Measurements from ENCODE around the gene FGD3. TPM values are rescaled to one million over a fixed set of nuclear protein-coding genes. Genes with fewer than 3 reads are reported as not detected.

Gene FGD3
- polyA plus RNA-seq, 1 experiment, result not detected

DNA sequence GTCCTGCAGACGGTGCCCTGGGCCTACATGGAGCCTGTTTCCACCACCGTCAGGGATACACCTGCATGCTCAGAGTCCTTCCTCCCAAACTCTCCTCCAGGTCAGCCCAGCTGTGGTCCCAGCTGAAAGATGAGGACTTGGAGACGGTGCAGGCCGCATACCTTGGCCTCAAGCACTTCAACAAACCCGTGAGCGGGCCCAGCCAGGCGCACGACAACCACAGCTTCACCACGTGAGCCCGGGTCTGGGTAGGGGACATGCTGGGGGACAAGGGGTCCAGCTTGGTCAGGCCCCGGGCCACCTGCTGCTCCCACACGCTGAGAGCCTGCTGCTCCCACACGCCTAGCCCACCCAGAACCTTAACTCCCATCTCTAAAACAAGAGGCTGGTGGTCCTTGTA, 132.0 kb downstream of the FGD3 start:
- no peak for DNase-seq (ENCODE audit: low read depth, low spot score)
- CTCF ChIA-PET, result no interaction called here
- H3K27me3 ChIP-seq (ENCODE audit: control insufficient read depth, insufficient read depth, low read length), result no peaks in the 10 kb centered on the region
- H3K27ac ChIP-seq (ENCODE audit: low read depth, low read length), result no peak overlapping the region
- no peak overlapping the region for H3K4me3 ChIP-seq (ENCODE audit: low read depth, low read length)
- H3K9me3 ChIP-seq (ENCODE audit: control insufficient read depth, insufficient read depth, low read length), result peaks cover 4% of the 10 kb centered on the region; the same call in 1 of the 2 replicates
- POLR2A ChIA-PET, result no interaction called here
- no peak for TF ChIP-seq CTCF (IDR thresholded peaks at IDR 0.05; ENCODE audit: low read depth, low read length)

- Histone ChIP-seq H3K27ac (ENCODE audit: low read depth, low read length) (no peak overlapping the region), H3K9me3 (ENCODE audit: control insufficient read depth, insufficient read depth, low read length) (peaks cover 4% of the 10 kb centered on the region; the same call in 1 of the 2 replicates), H3K27me3 (ENCODE audit: control insufficient read depth, insufficient read depth, low read length) (no peaks in the 10 kb centered on the region), H3K4me3 (ENCODE audit: low read depth, low read length) (no peak overlapping the region)
- no peak for TF ChIP-seq CTCF (IDR thresholded peaks at IDR 0.05; ENCODE audit: low read depth, low read length)
- ChIA-PET CTCF (no interaction called here), POLR2A (no interaction called here)
- no peak for DNase-seq (ENCODE audit: low read depth, low spot score)
These were observed 133.1 kb downstream of the FGD3 start for GRCh38 chr9:93080406-93080805.

- Histone ChIP-seq H3K9me3 (ENCODE audit: control insufficient read depth, insufficient read depth, low read length) (peaks cover 9% of the 10 kb centered on the region; the same call in 1 of the 2 replicates), H3K27ac (ENCODE audit: low read depth, low read length) (no peak overlapping the region), H3K27me3 (ENCODE audit: control insufficient read depth, insufficient read depth, low read length) (no peaks in the 10 kb centered on the region), H3K4me3 (ENCODE audit: low read depth, low read length) (no peak overlapping the region)
- CTCF ChIA-PET, result interaction anchor here (1.0 kb wide), 1 partner anchor 28 kb away, joined by 6 read pairs; no protein-coding TSS in a partner anchor
- no peak for DNase-seq (ENCODE audit: low read depth, low spot score)
- POLR2A ChIA-PET, result no interaction called here
- no peak for TF ChIP-seq CTCF (IDR thresholded peaks at IDR 0.05; ENCODE audit: low read depth, low read length)
These were observed 133.8 kb downstream of the FGD3 start for GRCh38 chr9:93081081-93081529.

- peak; percentile 63 for DNase-seq (ENCODE audit: low read depth, low spot score)
- CTCF ChIA-PET, result no interaction called here
- POLR2A ChIA-PET, result interaction anchor here (0.7 kb wide), 1 partner anchor 349 kb away, joined by 9 read pairs; no protein-coding TSS in a partner anchor
- no peaks in the 10 kb centered on the region for H3K27me3 ChIP-seq (ENCODE audit: control insufficient read depth, insufficient read depth, low read length)
- H3K27ac ChIP-seq (ENCODE audit: low read depth, low read length), result peak overlapping the region; percentile 81
- TF ChIP-seq CTCF (IDR thresholded peaks at IDR 0.05; ENCODE audit: low read depth, low read length), result no peak
- H3K4me3 ChIP-seq (ENCODE audit: low read depth, low read length), result no peak overlapping the region
- peaks cover 9% of the 10 kb centered on the region; the same call in 1 of the 2 replicates for H3K9me3 ChIP-seq (ENCODE audit: control insufficient read depth, insufficient read depth, low read length)
These were observed 134.6 kb downstream of the FGD3 start for GRCh38 chr9:93081931-93082330.

DNA sequence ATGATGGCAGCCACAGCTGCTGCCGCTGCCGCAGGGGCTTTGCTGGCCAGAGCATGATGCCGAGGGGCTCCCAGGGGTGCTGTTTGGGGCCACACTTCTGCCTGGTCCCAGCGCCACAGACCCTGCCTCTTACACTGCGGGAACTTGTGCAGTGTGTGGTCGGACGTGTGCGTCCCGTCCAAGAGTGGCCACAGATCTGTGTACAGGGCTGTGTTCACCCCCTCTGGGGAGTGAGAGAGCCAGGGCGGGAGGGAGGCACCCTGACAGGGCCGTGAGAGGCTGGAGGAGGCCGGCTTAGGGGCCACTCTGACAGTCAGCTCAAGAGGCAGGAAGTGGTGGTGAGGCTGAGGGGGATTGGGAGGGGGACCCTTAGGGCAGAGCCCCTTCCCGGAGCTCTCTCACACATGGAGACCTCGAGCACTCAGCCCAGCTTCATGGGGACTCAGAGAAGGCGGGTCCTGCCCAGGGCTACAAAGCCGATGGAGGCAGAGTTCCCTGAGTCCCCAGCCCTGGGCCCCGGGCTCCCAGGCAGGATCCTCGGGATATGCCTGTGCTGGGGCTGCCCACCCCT, 135.6 kb downstream of the FGD3 start:
- peaks cover 15% of the 10 kb centered on the region for H3K9me3 ChIP-seq (ENCODE audit: control insufficient read depth, insufficient read depth, low read length)
- no peak overlapping the region for H3K4me3 ChIP-seq (ENCODE audit: low read depth, low read length)
- TF ChIP-seq CTCF (IDR thresholded peaks at IDR 0.05; ENCODE audit: low read depth, low read length), result no peak
- H3K27me3 ChIP-seq (ENCODE audit: control insufficient read depth, insufficient read depth, low read length), result no peaks in the 10 kb centered on the region
- CTCF ChIA-PET, result no interaction called here
- POLR2A ChIA-PET, result no interaction called here
- H3K27ac ChIP-seq (ENCODE audit: low read depth, low read length), result no peak overlapping the region
- no peak for DNase-seq (ENCODE audit: low read depth, low spot score)
